ENCODE measurements around the gene CARF.

DNA sequence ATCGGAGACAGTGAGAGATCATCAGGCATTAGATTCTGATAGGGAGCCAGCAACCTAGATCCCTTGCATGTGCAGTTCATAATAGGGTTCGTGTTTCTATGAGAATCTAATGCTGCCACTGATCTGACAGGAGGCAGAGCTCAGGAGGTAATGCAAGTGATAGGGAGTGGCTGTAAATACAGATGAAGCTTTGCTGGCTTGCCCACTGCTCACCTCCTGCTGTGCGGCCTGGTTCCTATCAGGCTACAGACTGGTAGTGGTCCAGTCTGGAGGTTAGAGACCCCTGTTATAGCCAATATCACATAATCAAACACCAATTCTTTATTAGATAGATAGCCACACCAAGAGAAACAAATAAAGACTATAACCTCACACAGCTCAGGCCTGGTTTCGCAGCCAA lies 51.6 kb downstream of the CARF start:
- TF ChIP-seq, protein P1, sequence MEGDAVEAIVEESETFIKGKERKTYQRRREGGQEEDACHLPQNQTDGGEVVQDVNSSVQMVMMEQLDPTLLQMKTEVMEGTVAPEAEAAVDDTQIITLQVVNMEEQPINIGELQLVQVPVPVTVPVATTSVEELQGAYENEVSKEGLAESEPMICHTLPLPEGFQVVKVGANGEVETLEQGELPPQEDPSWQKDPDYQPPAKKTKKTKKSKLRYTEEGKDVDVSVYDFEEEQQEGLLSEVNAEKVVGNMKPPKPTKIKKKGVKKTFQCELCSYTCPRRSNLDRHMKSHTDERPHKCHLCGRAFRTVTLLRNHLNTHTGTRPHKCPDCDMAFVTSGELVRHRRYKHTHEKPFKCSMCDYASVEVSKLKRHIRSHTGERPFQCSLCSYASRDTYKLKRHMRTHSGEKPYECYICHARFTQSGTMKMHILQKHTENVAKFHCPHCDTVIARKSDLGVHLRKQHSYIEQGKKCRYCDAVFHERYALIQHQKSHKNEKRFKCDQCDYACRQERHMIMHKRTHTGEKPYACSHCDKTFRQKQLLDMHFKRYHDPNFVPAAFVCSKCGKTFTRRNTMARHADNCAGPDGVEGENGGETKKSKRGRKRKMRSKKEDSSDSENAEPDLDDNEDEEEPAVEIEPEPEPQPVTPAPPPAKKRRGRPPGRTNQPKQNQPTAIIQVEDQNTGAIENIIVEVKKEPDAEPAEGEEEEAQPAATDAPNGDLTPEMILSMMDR (IDR thresholded peaks at IDR 0.05; ENCODE audit: poor library complexity, severe bottlenecking), result no peak
- TF ChIP-seq EZH2 (IDR thresholded peaks at IDR 0.05; ENCODE audit: borderline replicate concordance, insufficient read depth, low read length, poor library complexity, severe bottlenecking) (no peak), RAD21 (conservative IDR thresholded peaks at IDR 0.05) (no peak), EP300 (conservative IDR thresholded peaks at IDR 0.05; ENCODE audit: poor library complexity, severe bottlenecking) (no peak), POLR2AphosphoS5 (IDR thresholded peaks at IDR 0.05) (no peak), SMC3 (conservative IDR thresholded peaks at IDR 0.05; ENCODE audit: poor library complexity) (no peak), TAF1 (IDR thresholded peaks at IDR 0.05; ENCODE audit: low read depth) (no peak), MXI1 (conservative IDR thresholded peaks at IDR 0.05; ENCODE audit: poor library complexity, severe bottlenecking) (no peak)
